ENCODE measurements around the gene C2CD2.
"Not testable (repeated sequence)": the region's sequence is repeated elsewhere in the genome, so short reads cannot be mapped to it uniquely, and the experiment has no call there.

The C2CD2 gene

DNA sequence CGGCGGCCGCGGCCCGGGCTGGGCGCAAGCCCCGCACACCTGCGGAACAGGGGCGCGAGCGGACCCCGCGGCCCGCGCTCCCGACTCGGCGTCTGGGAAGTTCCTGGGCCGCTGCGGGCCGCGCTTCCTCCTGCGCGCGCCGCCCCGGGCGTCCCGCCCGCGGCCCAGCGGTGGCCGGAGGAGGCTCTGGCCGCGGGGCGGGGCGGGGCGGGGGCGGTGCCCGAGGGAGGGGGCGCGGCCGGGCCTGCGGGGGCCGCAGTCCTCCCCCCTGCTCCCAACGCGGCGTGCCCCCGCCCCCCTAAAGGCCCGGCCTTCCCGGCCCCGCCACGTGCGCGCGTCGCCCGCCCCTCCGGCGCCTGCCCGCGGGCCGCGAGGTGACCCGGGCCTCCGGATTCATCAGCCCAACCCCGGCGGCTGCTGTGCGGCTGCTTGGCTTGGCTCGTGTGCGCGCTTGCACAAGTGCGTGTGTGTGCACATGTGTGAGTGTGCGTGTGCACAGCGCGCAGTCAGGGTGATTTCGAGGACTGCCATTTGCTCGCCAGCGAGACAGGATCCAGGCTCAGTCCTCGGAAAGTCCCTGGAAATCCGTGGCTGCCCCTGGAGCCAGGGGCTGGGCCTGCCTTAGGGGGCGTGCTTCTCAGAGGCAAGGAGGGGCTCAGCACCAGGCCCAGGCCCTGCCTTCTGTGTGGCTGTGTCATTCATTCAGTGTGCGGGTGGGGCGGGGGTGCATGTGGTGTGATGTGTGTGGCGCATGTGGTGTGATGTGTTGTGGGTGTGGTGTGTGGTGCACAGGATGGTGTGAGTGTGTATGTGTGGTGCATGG is at the start of gene C2CD2:
Gene C2CD2 (minus strand): TSS at position 188 of the 823 bp plus-strand sequence. CDS start 370 bp downstream, outside the sequence.
- DNase-seq, result no peak

GRCh38 chr21:42003051-42003461 is 49.2 kb upstream of the C2CD2 start:
- no peak for DNase-seq

- DNase-seq, result no peak
Observed at GRCh38 chr21:42002421-42002958, 48.7 kb upstream of the C2CD2 start.

DNA sequence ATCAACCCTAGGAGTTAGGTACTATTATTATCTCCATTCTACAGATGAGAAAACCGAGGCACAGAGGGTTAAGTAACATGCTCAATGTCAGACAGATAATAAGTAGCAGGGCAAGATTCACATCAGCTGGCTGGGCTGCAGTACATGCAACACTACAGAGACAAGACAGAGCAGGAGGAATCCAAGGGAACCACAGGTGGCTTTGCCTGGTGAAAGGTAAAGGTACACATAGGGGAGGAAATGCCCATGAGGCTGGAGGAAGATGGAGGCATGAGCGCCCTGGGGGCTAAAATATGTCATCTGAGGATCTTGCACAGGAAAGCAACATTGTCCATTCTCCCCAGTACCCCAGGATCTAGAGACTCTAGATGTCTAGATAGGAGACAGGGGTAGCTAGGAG is 48.0 kb upstream of the C2CD2 start:
- DNase-seq, result no peak

DNA sequence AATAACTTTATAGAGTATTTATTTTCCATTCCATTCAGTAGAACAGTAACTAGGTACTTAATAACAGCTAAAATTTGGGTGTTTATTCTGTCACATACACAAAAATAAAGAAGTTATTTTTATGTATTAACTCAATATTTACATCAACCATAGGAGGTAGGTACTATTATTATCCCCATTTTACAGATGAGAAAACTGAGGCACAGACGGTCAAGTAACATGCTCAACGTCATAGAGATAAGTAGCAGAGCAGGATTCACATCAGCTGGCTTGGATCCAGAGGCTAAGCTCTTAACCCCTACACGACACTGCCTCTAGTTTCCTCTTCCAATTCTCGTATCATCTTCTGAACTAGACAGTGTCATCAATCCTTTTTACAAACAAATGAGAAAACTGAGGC is 47.1 kb upstream of the C2CD2 start:
- DNase-seq, result no peak

- no peak for DNase-seq
Observed at GRCh38 chr21:41997657-41998056, 43.8 kb upstream of the C2CD2 start.

GRCh38 chr21:41995577-41995976 is 41.8 kb upstream of the C2CD2 start:
- no peak for DNase-seq

DNA sequence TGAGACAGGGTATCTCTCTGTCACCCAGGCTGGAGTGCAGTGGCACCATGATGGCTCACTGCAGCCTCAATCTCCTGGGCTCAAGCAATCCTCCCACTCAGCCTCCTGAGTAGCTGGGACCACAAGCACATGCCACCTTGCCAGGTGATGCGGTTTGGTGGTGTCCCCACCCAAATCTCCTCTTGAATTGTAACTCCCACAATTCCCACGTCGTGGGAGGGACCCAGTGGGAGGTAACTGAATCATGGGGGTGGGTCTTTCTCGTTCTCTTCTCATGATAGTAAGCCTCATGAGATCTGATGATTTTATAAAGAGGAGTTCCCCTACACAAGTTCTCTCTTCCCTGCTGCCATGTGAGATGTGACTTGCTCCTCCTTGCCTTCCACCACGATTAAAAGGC is 40.8 kb upstream of the C2CD2 start:
- DNase-seq, result not testable (repeated sequence)

DNA sequence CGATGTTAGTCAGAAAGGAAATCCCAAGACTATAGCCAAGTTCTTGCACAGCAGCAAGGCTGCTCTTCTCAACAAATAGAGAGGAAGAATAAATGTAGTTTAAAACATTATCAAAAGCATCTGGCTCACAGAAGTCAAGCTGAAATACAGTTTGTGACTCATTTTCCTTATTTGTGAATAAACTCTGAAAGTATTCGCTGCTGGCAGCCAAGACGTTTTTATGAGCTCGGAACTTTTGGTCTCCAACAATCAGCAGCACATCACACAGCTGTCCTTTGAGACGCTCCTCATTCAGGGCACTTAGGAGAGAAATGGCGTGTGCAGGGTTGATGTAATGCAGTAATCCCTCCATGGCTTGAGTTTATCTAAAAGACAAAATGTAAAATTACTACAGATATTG is 39.9 kb upstream of the C2CD2 start:
- DNase-seq, result no peak

GRCh38 chr21:41992576-41992975 is 38.8 kb upstream of the C2CD2 start:
- no peak for DNase-seq

GRCh38 chr21:41991659-41992058 is 37.8 kb upstream of the C2CD2 start:
- DNase-seq, result no peak

GRCh38 chr21:41989698-41990097 is 35.9 kb upstream of the C2CD2 start:
- no peak for DNase-seq

DNA sequence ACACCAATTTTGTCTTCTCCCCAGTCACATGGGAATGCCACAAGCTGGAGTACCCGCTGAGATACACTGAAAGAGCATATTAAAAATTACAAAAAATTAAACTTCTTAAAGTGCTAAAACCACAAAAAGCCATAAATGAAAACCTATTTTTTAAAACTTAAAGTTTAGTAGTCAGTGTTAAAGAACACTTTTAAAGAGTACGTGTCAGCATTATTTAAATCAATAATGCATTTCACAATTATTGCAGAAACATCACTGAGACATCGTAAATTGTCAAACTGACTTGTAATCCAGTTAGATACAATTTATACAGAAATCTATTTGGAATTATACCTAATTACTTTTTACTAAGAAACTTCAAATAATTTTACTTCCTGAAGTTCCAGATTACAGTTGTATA is 33.5 kb upstream of the C2CD2 start:
- DNase-seq, result no peak

- DNase-seq, result no peak
Observed at GRCh38 chr21:41985662-41986416, 32.0 kb upstream of the C2CD2 start.

DNA sequence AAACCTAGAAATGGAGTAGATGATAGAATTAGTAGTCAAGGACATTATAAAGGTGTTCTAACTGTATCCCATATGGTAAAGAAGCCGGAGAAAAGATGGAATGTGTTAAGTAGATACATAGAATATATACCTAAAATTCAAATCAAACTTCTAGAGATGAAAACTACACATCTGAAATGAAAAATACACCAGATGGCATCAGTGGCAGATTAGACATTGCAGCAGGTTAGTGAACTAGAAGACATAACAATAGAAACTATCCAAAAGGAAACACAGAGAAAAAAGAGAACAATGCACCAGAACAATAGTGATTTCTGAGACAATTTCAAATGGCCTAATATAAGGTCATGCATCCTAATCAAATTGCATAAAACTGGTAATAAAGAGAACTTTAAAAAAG is 29.4 kb upstream of the C2CD2 start:
- no peak for DNase-seq

DNA sequence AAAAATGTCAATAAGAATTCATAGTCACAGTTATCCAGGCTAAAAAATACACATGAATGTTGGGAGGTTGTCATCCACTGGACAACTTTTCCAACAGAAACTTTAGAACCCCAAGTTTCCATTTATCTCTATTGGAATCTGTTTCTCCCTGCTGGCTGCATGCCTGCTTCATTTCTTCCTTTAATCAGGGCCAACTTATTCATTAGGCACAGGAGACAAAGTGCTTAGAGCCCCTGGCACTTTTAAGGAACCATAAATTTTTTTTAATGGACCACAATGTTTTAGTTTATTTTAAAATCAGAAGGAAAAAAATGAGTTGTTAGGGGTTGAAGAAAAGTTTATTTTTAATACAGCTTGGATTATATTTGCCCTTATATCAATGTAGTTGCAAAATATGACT is 26.7 kb upstream of the C2CD2 start:
- DNase-seq, result no peak

- DNase-seq, result no peak
Observed at GRCh38 chr21:41979751-41980369, 26.0 kb upstream of the C2CD2 start.

DNA sequence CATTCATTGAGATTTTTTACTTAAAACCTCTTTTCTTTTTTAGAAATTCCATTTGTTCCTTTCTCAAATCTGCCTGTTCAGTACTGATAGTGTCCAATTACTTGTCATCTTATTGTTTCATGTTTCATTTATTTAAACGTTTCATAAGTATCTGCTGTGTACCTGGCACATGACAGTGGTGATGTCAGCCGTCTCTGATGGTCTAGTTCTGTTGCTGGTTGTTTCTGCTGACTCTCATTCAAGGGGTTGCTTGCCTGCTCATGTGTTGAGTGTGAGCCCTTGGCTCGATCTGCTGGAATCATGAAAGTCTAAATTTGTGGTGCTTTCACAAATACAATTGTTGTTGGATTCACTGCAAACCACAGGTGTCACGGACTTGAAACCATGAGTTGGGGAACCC is 25.5 kb upstream of the C2CD2 start:
- no peak for DNase-seq

- no peak for DNase-seq
Observed at GRCh38 chr21:41977034-41977950, 23.5 kb upstream of the C2CD2 start.

- no peak for DNase-seq
Observed at GRCh38 chr21:41976611-41977010, 22.8 kb upstream of the C2CD2 start.

DNA sequence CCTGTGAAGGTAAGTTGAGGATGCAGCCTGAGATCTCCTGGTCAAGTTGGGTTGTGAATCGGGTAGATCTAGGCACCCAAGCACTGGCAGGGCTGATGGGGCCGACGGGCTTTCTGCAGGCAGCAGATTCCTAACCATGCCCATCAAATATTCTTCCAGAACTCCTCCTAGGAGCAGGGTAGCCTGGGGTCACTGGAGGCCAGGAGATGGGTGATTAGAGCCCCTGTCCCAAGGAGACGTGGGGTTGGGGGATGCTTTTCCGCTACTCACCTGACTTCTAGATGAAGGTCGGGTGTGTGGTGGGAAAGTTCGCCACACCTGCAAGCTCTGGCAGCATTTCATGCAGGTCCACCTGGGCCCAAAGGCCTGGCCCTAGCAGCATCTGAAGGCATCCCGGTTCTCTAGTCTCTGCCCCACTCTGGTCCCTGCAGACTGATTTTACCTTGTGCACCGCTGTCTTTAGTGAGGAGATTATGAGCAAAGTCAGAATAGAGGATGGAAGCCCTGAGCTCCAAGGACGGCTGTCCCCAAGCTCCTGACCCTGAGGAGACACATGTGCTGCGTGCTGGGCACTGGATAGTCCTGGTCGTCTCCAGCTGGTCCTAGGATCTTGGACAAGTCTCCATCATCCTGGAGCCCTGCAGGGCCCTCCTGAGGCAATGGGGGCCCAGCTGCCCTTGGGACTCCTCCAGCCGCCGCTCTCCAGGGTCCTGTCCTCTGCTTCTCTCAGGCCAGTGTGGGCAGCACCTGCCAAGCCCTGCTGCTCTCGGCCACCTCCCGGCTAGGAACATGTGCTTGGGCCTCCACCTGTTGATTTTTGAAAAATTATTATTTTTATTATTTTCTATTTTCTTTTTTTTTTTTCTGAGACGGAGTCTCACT is 21.8 kb upstream of the C2CD2 start:
- DNase-seq, result no peak

- DNase-seq, result no peak
Observed at GRCh38 chr21:41974752-41975053, 20.9 kb upstream of the C2CD2 start.
